ENCODE results near the gene WDR87.

The WDR87 gene

DNA sequence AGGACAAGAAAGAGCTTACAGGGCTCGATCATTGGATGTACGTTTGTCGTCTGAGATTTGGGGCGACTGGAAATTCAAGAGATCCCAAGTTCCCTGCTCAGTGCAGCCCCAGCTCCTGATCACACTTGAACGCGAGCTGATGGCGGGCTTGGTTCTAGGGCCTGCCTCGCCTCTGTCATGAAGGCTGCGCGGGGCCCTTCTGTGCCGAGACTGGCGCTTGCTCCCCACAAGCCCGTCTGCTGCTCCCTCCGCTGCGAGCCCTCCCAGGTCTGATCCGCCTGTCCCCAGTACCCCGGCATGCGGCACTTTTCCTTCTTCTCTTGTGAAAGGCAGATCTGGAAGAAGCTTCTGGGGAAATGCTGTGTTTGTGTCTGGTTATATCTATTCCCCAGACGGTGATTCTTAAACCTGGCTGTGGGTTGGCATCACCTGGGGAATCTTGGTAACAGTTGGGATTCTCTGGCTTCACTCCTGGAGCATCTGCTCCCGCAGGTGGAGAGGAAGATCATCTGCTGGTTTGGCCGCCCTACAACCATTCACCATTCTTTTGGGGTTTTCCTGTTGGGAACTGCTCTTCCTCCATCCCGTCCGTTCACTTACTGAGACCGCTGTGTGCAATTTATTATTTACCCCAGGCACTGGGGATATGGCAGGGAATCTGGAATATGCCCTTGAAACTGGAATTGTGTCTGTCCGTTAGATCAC lies 44.2 kb upstream of the WDR87 start:
- TF ChIP-seq, protein P1, sequence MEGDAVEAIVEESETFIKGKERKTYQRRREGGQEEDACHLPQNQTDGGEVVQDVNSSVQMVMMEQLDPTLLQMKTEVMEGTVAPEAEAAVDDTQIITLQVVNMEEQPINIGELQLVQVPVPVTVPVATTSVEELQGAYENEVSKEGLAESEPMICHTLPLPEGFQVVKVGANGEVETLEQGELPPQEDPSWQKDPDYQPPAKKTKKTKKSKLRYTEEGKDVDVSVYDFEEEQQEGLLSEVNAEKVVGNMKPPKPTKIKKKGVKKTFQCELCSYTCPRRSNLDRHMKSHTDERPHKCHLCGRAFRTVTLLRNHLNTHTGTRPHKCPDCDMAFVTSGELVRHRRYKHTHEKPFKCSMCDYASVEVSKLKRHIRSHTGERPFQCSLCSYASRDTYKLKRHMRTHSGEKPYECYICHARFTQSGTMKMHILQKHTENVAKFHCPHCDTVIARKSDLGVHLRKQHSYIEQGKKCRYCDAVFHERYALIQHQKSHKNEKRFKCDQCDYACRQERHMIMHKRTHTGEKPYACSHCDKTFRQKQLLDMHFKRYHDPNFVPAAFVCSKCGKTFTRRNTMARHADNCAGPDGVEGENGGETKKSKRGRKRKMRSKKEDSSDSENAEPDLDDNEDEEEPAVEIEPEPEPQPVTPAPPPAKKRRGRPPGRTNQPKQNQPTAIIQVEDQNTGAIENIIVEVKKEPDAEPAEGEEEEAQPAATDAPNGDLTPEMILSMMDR (IDR thresholded peaks at IDR 0.05; ENCODE audit: borderline replicate concordance, control extremely low read depth, extremely low read depth, insufficient read depth, missing control alignments) = no peak
- in situ Hi-C loops (cut with MboI; ENCODE audit: low sequenced_read_pairs, unreplicated experiment) = no loop called here
- DNase-seq (ENCODE audit: low spot score) = no peak

DNA sequence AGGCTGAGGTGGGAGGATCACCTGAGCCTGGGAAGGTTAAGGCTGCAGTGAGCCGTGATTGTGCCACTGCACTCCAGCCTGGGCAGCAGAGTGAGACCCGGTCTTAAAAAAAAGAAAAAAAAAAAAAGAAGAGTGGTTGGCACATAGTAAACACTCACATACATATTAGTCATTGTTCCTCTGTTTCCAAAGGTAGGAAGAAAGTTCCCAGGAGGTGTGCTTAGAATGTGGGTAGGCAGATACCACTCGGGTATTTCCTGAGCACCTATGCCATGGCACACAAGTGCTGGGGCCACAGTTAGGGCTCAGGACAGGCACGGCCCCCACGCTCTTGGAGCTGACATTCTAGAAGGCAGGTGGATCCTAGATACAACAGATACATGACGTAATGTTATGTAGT lies 42.0 kb upstream of the WDR87 start:
- DNase-seq (ENCODE audit: low spot score) = no peak
- TF ChIP-seq, protein P1 (IDR thresholded peaks at IDR 0.05; ENCODE audit: borderline replicate concordance, control extremely low read depth, extremely low read depth, insufficient read depth, missing control alignments) = no peak
- in situ Hi-C loops (cut with MboI; ENCODE audit: low sequenced_read_pairs, unreplicated experiment) = no loop called here

DNA sequence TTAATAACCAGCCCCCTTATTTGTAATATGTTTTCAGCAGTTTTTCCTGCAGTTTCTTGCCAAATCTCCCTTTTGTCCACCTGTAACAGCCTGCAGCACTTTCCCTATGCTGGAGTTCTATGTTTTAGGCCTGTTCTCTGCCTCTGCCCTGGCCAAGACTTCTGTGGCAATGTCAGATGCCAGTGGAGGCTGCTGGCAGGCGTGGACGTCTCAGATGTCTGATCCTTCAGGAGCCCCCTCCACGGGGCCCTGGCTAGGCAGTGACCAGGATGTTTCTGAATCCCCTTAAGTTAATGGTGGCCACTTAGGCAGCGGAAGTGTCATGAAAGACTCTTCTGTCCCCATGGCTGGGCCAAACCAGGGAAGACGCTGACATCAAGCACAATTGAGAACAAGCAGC lies 41.4 kb upstream of the WDR87 start:
- in situ Hi-C loops (cut with MboI; ENCODE audit: low sequenced_read_pairs, unreplicated experiment) = no loop called here
- DNase-seq (ENCODE audit: low spot score) = no peak
- TF ChIP-seq, protein P1 (IDR thresholded peaks at IDR 0.05; ENCODE audit: borderline replicate concordance, control extremely low read depth, extremely low read depth, insufficient read depth, missing control alignments) = no peak

DNA sequence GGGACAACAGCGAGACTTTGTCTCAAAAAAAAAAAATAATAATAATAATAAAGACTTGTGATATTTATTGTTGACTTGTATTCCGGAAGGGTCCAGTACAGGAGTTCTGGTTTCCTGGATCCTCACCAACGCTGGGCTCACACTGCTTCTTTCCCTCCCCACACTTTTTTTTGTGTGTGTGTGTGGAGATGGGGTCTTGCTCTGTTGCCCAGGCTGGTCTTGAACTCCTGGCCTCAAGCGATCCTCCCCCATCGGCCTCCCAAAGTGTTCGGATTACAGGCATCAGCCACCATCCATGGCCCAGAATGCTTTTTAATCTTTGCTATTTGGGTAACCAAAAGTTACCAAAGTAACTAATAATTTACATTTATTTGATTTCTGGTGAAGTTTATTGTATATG lies 39.7 kb upstream of the WDR87 start:
- in situ Hi-C loops (cut with MboI; ENCODE audit: low sequenced_read_pairs, unreplicated experiment) = no loop called here
- TF ChIP-seq, protein P1 (IDR thresholded peaks at IDR 0.05; ENCODE audit: borderline replicate concordance, control extremely low read depth, extremely low read depth, insufficient read depth, missing control alignments) = no peak
- DNase-seq (ENCODE audit: low spot score) = no peak

DNA sequence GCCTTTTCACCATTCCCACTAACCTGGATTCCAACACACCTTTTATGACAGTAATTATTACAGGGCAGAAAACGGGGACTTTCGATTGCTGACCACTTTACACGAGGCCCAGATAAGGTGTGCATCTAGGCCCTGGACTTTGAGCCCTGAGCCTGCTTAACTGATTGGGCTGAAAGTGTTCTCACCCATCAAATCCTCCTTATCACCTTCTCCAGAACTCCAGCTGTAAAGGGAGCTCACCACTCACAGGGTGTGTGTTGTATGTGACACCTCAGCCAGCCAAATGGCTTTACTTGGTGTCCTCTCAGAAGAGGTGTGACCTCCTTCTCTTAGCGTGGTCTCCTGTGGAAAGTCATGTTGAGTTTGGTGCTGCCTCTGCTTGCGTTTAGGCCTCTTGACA lies 37.1 kb upstream of the WDR87 start:
- no peak for DNase-seq (ENCODE audit: low spot score)
- TF ChIP-seq, protein P1 (IDR thresholded peaks at IDR 0.05; ENCODE audit: borderline replicate concordance, control extremely low read depth, extremely low read depth, insufficient read depth, missing control alignments) = no peak
- in situ Hi-C loops (cut with MboI; ENCODE audit: low sequenced_read_pairs, unreplicated experiment) = no loop called here

DNA sequence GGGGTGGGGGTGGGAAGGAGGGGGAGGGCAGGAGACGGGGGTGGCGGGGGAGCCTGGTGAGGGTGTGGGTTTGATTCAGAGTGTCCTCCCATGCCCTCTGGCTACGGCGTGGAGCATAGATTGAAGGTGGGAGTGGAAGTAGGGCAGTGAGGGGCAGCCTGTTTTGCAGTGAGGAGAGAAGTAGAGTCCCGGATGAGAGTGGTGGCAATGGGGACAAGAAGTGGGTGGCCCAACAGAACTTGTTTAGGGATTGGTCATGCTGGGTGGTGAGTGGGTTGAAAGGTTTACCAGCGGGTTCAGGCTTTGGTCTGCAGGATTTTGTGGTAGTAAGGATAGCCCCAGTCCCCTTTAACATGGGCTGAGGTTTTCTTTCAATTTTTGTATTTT lies 36.1 kb upstream of the WDR87 start:
- TF ChIP-seq, protein P1 (IDR thresholded peaks at IDR 0.05; ENCODE audit: borderline replicate concordance, control extremely low read depth, extremely low read depth, insufficient read depth, missing control alignments) = no peak

More for the DNA sequence above, 36.1 kb upstream of the WDR87 start:
- in situ Hi-C loops (cut with MboI; ENCODE audit: low sequenced_read_pairs, unreplicated experiment) = no loop called here
- DNase-seq (ENCODE audit: low spot score) = no peak
